Erythroblast (primary cell): ENCODE results near the gene ARMC12.

Experiments used
- GATA1 ChIP-seq: IDR thresholded peaks from 2 replicates; pipeline ENCODE4 v1.6.1; 2011; ENCODE audit warnings: low read depth, mild to moderate bottlenecking, control low read depth, low read length, moderate library complexity
- POLR2A ChIP-seq: IDR thresholded peaks from 2 replicates; pipeline ENCODE4 v1.6.1; 2011; ENCODE audit warnings: mild to moderate bottlenecking, low read length

DNA sequence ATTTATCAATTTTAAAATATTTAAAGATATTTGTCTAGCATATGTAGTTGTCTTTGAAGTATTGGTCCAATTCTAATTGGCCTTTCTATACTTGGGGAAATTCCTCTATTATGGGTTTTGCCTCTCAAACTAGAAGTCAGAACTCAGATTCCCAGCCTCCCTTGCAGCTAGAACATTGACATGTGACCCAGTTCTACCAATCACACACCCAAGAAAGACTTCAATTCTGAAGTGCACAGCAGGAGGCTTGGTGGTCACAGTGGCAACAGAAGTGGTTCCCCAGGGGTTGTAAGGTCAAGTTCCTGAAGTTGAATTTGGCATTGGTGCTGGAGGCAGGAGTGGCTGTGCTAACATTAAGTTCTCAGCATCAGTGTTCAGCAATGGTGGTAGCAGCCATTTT is 33.3 kb upstream of the ARMC12 start:
- TF ChIP-seq POLR2A (no peak), GATA1 (no peak)
